Retinal pigment epithelial cell (primary cell): ENCODE results near the gene ABO.
"Not testable (repeated sequence)": the region's sequence is repeated elsewhere in the genome, so short reads cannot be mapped to it uniquely, and the experiment has no call there.

Experiments used
- DNase-seq: peaks from one replicate; pipeline ENCODE4 v3.0.0-alpha.2; 2010; ENCODE audit warnings: low read depth
- H3K4me3 ChIP-seq: 2 replicates; pipeline ENCODE4 v1.5.1; 2011; ENCODE audit warnings: mild to moderate bottlenecking, low read length, control low read depth, moderate library complexity
- TF ChIP-seq, protein P1 (sequence below): conservative IDR thresholded peaks from 2 replicates; pipeline ENCODE4 v1.5.1; 2011; ENCODE audit warnings: low read depth, low read length, control low read depth, inconsistent platforms

Gene ABO

DNA sequence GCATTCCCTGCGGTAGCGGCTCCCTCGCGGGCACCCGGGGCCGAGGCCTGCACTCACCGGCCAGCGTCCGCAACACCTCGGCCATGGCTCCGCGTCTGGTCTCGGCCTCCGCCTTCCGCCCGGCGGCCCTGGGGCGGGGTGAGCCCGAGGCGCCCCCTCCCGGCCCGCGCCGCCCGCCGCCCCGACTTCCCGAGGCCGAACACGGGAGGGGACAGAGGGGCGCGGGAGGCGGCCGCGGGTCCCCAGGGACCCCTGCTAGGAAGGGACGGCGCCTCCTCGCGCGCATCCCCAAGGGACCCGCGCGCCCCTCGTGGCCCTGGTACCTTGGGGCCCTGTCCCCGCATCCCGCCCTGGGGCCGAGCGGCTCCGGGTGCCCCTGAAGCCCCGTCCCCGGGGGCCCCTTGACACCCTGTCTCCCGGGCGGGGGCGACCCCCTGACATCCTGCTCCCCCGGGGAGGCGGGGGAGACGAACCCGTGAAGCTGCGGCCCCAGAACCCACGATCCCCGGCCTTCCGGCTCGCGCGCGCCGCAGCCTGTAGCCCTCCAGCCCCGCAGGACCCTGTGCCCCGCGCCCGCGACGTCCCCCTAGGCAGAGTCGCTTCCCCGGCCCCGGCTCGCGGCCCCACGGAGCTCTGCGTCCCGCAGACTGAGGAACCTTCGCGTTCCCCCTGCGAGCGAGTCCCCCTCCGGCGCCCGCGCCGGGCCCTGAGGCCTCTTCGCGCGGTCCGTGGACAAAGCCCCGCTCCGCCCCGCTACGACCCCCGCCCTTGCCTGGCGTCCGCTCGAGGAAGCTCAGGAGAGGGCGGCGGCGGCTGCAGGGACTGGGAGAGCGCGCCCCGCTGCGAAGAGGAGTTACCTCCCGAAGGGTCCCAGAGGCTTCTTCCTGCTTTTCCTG, at the start of gene ABO:
Gene ABO, minus strand, starts transcription at position 97 of the 896 bp plus-strand sequence.
- no peak for DNase-seq

DNA sequence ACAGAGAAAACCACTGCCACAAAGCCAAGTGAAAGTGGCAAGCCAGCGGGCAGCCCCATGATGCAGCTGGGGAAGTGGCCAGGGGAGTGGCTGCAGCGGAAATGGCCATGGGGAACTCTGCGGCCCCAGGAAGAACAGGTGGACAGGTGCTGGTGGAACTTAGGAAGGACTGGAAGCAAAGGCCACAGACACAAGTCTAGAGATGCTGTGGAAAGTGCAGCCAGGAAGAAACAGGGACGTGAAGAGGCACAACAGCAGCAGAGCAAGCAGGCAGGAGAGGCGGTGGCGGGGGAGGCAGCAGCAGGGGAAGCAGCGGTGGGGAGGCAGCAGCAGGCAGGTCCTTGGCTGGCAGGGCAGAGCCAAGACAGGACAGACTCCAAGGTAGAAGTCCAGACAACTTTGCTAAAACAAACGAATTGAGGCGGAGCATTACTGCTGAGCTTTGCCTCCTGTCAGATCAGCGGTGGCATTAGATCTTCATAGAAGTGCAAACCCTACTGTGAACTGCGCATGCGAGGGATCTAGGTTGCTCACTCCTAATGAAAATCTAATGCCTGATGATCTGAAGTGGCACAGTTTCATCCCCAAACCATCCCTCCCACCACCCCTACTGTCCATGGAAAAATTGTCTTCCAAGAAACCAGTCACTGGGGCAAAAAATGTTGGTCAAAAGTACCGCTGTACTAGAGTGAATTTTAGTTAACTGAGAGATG, 49.1 kb upstream of the ABO start:
- DNase-seq, result no peak
- no peak overlapping the region for H3K4me3 ChIP-seq
- TF ChIP-seq, protein P1, sequence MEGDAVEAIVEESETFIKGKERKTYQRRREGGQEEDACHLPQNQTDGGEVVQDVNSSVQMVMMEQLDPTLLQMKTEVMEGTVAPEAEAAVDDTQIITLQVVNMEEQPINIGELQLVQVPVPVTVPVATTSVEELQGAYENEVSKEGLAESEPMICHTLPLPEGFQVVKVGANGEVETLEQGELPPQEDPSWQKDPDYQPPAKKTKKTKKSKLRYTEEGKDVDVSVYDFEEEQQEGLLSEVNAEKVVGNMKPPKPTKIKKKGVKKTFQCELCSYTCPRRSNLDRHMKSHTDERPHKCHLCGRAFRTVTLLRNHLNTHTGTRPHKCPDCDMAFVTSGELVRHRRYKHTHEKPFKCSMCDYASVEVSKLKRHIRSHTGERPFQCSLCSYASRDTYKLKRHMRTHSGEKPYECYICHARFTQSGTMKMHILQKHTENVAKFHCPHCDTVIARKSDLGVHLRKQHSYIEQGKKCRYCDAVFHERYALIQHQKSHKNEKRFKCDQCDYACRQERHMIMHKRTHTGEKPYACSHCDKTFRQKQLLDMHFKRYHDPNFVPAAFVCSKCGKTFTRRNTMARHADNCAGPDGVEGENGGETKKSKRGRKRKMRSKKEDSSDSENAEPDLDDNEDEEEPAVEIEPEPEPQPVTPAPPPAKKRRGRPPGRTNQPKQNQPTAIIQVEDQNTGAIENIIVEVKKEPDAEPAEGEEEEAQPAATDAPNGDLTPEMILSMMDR, result no peak

More for the DNA sequence above, at the start of gene ABO:
- TF ChIP-seq, protein P1, result no peak
- H3K4me3 ChIP-seq, result no peak within 1 kb of the TSS

- no peak overlapping the region for H3K4me3 ChIP-seq
- TF ChIP-seq, protein P1, result no peak
- DNase-seq, result no peak
Measured at GRCh38 chr9:133323211-133323610, 48.2 kb upstream of the ABO start.

GRCh38 chr9:133322701-133323100, 47.7 kb upstream of the ABO start:
- DNase-seq, result no peak
- H3K4me3 ChIP-seq, result no peak overlapping the region
- TF ChIP-seq, protein P1, result no peak

- TF ChIP-seq, protein P1, result no peak
- H3K4me3 ChIP-seq, result no peak overlapping the region
- DNase-seq, result no peak
Measured at GRCh38 chr9:133321411-133321935, 46.5 kb upstream of the ABO start.

DNA sequence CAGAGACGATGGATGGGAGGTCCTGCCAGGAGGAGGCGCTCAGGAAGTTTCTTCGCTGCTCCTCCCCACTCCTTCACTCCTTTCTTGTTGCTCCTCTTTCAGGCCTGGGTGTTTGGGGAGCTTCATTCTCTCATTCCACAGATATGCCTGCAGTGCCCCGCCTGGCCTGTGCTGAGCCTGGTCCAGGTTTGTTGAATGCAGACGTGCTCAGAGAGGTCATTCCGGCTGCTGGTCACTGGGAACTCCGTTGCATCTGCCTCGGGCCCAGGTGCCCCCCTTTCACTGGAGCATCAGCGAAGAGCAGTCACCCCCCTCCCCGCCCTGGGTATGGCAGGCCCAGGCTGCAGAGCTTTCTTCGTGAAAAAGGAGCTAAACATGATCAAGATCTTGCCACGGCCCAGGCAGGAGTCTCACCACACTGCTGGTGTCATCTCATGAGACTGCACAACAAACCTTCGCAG, 45.5 kb upstream of the ABO start:
- no peak for DNase-seq
- TF ChIP-seq, protein P1, result no peak
- H3K4me3 ChIP-seq, result no peak overlapping the region

GRCh38 chr9:133317551-133317950, 42.5 kb upstream of the ABO start:
- not testable (repeated sequence) for H3K4me3 ChIP-seq

More at GRCh38 chr9:133317551-133317950, 42.5 kb upstream of the ABO start:
- not testable (repeated sequence) for DNase-seq
